Measurements from ENCODE around the gene GGT1. TPM values are rescaled to one million over a fixed set of nuclear protein-coding genes. Genes with fewer than 3 reads are reported as not detected.

GGT1 gene
- total RNA-seq, 1 donor from 2014 or later, result 131 TPM

GRCh38 chr22:24580276-24580675, 22.7 kb upstream of the GGT1 start:
- no peak for TF ChIP-seq CTCF (IDR thresholded peaks at IDR 0.05)
- no peaks in the 10 kb centered on the region for H3K27me3 ChIP-seq
- ATAC-seq, result no peak
- peaks cover 5% of the 10 kb centered on the region for H3K36me3 ChIP-seq
- intact Hi-C loops (cut with DNase I), result no loop called here
- H3K9me3 ChIP-seq, result no peaks in the 10 kb centered on the region
- H3K4me1 ChIP-seq, result peaks cover 5% of the 10 kb centered on the region
- no peak for DNase-seq
- no peak overlapping the region for H3K27ac ChIP-seq
- no peak overlapping the region for H3K4me3 ChIP-seq

- intact Hi-C loops (cut with DNase I), result no loop called here
- DNase-seq (no peak), ATAC-seq (no peak)
- Histone ChIP-seq H3K27ac (no peak overlapping the region), H3K9me3 (no peaks in the 10 kb centered on the region), H3K36me3 (peaks cover 5% of the 10 kb centered on the region), H3K4me3 (no peak overlapping the region), H3K4me1 (peaks cover 5% of the 10 kb centered on the region), H3K27me3 (no peaks in the 10 kb centered on the region)
- no peak for TF ChIP-seq CTCF (IDR thresholded peaks at IDR 0.05)
These were observed 20.8 kb upstream of the GGT1 start for GRCh38 chr22:24582056-24582814.

GRCh38 chr22:24583221-24584165, 19.5 kb upstream of the GGT1 start:
- intact Hi-C loops (cut with DNase I), result no loop called here
- DNase-seq, result no peak
- ATAC-seq, result peak; percentile 22
- H3K27me3 ChIP-seq, result no peaks in the 10 kb centered on the region
- no peaks in the 10 kb centered on the region for H3K9me3 ChIP-seq
- TF ChIP-seq CTCF (IDR thresholded peaks at IDR 0.05), result no peak
- H3K4me1 ChIP-seq, result peaks cover 3% of the 10 kb centered on the region
- H3K27ac ChIP-seq, result peak overlapping the region; percentile 37
- no peak overlapping the region for H3K4me3 ChIP-seq
- no peaks in the 10 kb centered on the region for H3K36me3 ChIP-seq

GRCh38 chr22:24584166-24584790, 18.7 kb upstream of the GGT1 start:
- H3K9me3 ChIP-seq, result no peaks in the 10 kb centered on the region
- no peaks in the 10 kb centered on the region for H3K27me3 ChIP-seq
- H3K27ac ChIP-seq, result no peak overlapping the region
- no peaks in the 10 kb centered on the region for H3K36me3 ChIP-seq
- H3K4me1 ChIP-seq, result no peaks in the 10 kb centered on the region
- ATAC-seq, result no peak
- intact Hi-C loops (cut with DNase I), result no loop called here
- no peak for DNase-seq
- no peak overlapping the region for H3K4me3 ChIP-seq
- no peak for TF ChIP-seq CTCF (IDR thresholded peaks at IDR 0.05)

GRCh38 chr22:24584871-24585411, 18.1 kb upstream of the GGT1 start:
- DNase-seq, result no peak
- Histone ChIP-seq H3K9me3 (no peaks in the 10 kb centered on the region), H3K27me3 (no peaks in the 10 kb centered on the region), H3K36me3 (no peaks in the 10 kb centered on the region), H3K4me3 (no peak overlapping the region), H3K27ac (no peak overlapping the region), H3K4me1 (no peaks in the 10 kb centered on the region)
- intact Hi-C loops (cut with DNase I), result no loop called here
- no peak for TF ChIP-seq CTCF (IDR thresholded peaks at IDR 0.05)
- no peak for ATAC-seq
